GM12864 (cell line): ENCODE results near the gene RGS2.

Source experiments
- DNase-seq: peaks from one replicate; pipeline ENCODE4 v3.0.0-alpha.2; 2011; ENCODE audit warnings: low read depth
- H3K4me3 ChIP-seq: 2 replicates; pipeline ENCODE4 v1.5.1; 2011; ENCODE audit warnings: mild to moderate bottlenecking, low read depth, low read length, control low read depth
- CTCF ChIP-seq: IDR thresholded peaks from 2 replicates; pipeline ENCODE4 v1.5.1; 2011; ENCODE audit warnings: low read depth, mild to moderate bottlenecking, moderate library complexity, low read length, control low read depth, inconsistent platforms; ENCODE audit errors: missing control alignments

RGS2 gene

GRCh38 chr1:192803501-192803900 lies 5.3 kb upstream of the RGS2 start:
- no peak overlapping the region for H3K4me3 ChIP-seq
- DNase-seq: no peak
- no peak for TF ChIP-seq CTCF

DNA sequence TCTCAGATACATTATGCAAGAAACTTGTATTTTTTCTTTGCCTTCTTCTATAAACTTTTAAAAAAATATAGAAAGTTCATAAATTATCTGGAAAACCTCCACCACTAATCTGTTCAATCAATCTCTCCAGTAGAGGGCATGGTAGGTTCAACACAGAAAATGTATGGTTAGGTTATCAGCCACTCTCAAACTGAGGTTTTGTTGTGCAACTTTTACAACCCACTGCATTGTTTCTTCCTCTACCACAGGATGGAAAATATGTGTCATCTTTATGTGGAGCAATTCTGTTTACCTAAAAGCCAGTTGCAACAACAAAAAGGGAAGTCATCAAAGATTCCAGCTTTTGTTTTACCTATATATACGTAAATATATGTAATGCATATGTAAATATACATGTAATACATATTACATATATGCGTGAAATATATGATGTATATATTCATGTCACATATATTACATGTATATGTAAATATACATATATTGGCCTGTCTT lies 3.0 kb upstream of the RGS2 start:
- TF ChIP-seq CTCF: peak; percentile 55
- H3K4me3 ChIP-seq: no peak overlapping the region
- DNase-seq: no peak

DNA sequence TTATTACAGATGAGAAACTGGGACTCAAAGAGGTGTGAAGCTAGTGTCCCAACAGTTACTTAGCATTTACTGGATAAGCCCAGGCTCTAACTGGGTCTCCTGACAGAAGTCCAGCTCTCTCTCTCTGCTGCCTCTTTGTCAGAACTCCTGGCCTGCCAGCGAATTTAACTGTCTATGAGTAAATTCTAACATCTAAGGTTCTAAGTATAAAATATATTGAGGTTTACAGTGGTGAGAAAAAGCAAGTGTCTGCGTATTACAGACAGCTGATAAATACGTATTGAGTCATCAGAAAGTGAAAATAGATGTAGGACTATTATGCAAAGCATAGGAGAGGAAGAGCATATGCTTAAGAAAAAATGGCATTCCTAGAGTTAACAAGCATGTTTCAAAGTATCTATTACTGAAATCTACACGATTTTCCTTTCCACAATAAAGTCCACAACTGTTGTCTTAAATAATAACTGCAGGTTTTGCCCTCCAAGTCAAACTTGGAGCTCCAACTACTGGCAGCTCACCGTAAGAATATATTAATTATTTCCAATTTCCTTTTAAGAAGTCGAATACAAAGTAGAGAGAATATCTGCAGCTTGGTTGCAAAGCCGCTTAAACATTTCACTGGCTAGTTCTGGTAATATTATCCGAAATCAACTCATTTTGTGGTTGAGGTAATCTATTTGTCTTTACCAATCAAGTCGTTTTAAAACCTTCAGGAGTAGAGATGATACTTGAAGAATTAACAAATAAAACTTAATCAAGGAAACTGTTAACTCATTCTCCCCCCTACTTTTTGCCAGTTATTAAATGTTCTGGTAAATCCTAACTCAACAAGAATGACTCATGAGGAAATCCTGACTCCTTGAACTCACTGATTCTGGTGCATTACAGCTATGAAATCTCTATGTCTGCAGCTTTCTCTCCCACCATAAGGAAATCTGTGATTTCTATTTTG lies 1.4 kb upstream of the RGS2 start:
- DNase-seq: no peak
- peak overlapping the region; percentile 68 for H3K4me3 ChIP-seq
- TF ChIP-seq CTCF: no peak

- no peak for DNase-seq
- H3K4me3 ChIP-seq: peak overlapping the region; percentile 68
- no peak for TF ChIP-seq CTCF
Measured at GRCh38 chr1:192808163-192808517, 699 bp upstream of the RGS2 start.

- no peak for DNase-seq
- TF ChIP-seq CTCF: no peak
- H3K4me3 ChIP-seq: peak overlapping the region; percentile 68
Measured at GRCh38 chr1:192809307-192810252, 741 bp downstream of the RGS2 start.

GRCh38 chr1:192810253-192810880 lies 1.5 kb downstream of the RGS2 start:
- TF ChIP-seq CTCF: no peak
- H3K4me3 ChIP-seq: no peak overlapping the region
- no peak for DNase-seq
